DMS153 (cell line): Measurements from ENCODE around the gene TAF1C.
A peak's percentile ranks its signal among the peaks of the same experiment; 100 is the strongest.
"Not testable (repeated sequence)": the region's sequence is repeated elsewhere in the genome, so short reads cannot be mapped to it uniquely, and the experiment has no call there.

Experiments
- DNase-seq: peaks from one replicate; lab custom pipeline; 2025; lab: John Stamatoyannopoulos, UW

TAF1C gene

GRCh38 chr16:84212154-84212553, 25.3 kb upstream of the TAF1C start:
- no peak for DNase-seq

DNA sequence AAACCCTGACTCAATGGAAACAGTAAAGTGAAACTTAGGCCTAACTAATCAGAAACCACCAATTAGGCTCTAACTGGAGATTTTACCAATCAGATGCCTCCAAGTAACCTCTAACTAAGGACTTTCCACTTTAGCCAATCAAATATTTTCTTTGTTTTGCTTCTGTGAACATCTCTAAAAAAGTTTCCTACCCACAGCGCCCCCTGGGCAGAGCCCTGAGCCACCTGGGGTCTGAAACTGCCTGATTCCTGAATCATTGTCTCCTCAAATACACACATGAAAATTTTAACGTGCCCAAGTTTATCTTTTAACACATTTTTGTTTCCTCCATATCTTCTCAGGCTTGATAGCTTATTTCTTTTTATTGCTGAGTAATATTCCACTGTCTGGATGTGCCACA, 23.1 kb upstream of the TAF1C start:
- no peak for DNase-seq

GRCh38 chr16:84207879-84208278, 21.0 kb upstream of the TAF1C start:
- DNase-seq = no peak

DNA sequence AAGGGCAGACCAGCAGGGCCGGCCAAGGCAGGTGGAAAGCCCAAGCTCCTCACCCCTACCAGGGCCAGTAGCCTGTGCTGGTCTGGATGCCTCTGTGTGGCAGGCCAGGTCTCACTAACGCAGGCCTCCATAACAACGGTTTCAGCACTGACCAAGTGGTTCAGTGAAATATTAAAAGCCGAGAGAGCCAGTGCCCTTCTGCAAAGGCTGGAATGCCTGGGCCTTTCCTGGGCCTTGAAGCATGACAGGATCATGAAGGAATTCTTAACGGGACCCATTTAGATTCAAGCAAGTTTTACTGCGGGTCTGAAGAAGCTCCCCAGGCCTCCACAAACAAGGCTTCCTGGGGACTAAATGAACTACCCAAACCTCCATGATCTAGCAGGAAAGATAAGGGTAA, 20.4 kb upstream of the TAF1C start:
- no peak for DNase-seq

DNA sequence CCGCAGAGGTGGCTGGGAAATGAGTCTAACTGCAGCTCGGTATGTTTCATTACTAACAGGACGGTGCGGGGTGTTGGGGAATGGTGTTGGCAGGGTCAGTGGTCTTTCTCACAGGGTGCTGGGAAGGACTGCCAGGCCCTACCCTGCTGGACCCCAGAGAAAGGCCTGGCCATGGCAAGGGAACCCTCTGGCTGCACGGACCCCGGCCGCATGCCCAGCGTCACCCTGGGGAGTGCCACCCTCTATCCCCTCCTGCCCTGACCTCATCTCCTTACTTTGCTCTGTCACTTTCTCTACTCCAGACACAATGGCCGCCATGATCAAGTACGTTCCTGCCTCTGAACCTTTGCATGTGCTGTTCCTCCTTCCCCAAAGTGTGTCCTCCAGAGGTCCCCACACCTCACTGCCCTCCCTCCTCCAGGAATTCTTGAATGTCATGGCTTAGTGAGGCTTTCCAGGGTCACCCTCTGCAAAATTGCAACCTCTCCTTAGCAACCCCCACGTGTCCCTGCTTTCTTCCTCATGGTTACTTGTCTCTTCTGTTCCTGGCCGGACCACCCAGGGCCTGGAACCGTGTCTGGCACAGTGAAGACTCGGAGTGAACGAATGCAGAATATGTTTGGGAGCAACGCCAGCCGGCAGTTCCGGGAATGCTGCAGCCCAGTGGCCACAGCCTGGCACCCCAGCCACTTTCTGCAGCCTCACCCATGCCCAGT, 19.3 kb upstream of the TAF1C start:
- no peak for DNase-seq

GRCh38 chr16:84205123-84205522, 18.3 kb upstream of the TAF1C start:
- DNase-seq = not testable (repeated sequence)

DNA sequence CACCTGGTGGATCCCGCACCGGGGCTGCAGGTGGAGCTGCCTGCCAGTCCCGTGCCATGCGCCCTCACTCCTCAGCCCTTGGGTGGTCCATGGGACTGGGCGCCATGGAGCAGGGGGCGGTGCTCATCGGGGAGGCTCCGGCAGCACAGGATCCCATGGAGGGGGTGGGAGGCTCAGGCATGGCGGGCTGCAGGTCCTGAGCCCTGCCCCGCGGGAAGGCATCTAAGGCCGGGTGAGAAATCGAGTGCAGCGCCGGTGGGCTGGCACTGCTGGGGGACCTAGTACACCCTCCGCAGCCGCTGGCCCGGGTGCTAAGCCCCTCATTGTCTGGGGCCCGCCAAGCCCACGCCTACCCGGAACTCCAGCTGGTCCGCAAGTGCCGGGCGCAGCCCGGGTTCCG, 17.7 kb upstream of the TAF1C start:
- not testable (repeated sequence) for DNase-seq

- DNase-seq = no peak
Measured at GRCh38 chr16:84199861-84200260, 13.0 kb upstream of the TAF1C start.

DNA sequence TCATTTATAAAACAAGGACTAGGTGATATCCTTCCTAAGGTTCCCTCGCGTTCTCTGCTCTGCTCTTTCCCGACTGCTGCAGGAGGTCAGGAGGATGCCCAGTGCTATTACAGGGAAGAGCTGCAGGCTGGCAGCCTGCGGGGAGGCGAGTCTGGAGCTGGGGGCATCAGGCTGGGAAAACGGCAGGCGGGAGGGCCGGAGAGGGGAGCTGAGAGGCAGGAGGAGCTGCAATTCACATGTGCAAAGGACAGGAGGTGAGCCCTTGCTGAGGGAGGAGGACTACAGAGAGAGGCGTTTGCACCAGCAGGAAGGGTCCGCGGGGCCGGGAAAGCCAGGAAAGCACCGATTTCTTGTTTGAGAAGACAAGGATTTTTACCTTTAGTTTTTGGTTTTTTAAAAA, 12.2 kb upstream of the TAF1C start:
- DNase-seq = no peak

GRCh38 chr16:84198401-84198800, 11.5 kb upstream of the TAF1C start:
- DNase-seq = no peak

DNA sequence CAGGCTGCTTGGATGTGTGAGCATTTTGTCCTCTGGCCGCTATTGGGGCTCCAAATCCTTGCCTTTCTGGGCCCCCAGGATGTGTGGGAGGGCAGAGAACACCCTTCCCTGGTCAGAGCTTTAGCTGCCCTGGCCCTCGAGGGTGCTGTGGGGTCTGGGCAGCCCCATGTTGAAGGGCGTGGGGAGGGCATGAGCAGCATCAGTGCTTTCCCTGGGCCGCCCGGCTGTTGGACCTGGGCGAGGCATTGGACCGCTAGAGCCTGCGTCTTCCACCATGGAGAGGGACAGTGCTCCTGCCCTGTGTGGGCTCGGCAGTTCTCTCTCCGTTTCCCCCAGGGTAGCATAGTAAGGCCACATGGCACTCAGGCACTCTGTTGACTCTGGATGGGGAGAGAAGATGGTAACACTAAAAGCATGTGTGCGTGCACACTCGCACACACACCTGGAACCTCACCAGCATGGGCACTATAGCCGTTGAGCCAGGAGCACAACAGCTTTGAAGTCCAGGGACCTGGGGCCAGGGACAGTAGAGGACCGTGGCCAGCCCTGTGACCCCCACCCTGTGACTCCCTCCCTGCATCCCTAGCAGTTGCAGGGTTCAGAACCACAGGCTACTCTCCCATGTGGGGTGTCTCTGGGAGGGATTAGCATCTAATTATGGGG, 10.7 kb upstream of the TAF1C start:
- no peak for DNase-seq

DNA sequence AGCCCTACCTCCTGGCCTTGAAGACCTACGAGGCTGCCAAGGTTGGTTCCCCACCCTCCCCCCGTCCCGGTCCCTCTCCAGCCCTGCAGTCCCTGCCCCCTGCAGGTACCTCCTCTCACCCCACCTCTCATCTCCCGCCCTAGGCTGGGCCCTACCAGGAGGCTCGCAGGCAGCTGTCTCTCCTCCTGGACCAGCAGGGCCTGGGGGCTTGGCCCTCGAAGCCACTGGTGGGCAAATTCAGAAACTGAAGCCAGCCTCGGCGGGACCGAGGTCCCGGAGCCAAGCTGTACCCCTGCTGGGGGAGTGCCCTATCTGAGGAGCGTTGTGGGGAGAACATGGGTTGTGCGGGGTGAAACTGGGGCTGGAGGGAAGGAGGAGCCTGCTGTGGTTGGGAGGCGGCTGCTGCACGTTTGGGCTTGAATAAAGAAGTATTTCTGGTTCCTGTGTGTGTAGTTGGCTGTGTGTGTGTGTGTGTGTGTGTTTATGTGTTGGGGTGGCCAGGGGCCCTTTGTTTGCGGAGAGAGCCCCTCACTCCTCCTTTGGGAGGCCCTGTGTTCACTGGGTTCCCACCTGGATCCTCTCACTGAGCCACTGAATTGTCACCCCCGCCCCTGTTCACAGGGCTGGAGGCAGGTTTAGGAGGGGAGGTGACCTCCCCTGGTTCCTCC, 10.0 kb upstream of the TAF1C start:
- DNase-seq = no peak

- no peak for DNase-seq
Measured at GRCh38 chr16:84196101-84196500, 9.2 kb upstream of the TAF1C start.

DNA sequence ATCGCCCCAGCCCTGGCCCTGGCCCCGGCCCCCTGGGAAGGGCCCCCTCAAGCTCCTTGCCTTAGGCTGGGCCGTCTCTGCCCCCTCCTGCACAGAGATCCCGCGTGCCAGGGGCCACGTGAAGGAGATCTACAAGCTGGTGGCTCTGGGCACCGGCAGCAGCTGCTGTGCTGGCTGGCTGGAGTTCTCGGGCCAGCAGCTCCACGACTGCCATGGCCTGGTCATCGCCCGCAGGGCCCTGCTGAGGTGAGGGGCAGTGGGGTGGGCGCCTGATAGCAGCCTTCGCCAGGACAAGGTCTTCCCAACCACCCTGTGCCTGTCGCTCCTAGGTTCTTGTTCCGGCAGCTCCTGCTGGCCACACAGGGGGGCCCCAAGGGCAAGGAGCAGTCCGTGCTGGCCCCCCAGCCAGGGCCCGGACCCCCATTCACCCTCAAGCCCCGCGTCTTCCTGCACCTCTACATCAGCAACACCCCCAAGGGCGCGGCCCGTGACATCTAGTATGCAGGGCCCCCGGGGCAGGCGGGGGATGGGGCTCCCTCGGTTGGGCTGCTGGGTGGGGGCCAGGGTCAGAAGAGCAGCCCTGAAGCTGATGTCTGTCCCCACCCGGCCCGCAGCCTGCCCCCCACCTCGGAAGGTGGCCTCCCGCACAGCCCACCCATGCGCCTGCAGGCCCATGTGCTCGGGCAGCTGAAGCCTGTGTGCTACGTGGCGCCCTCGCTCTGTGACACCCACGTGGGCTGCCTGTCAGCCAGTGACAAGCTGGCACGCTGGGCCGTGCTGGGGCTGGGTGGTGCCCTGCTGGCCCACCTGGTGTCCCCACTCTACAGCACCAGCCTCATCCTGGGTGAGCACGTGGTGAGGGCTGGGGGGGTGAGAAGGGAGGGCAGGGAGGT, 8.6 kb upstream of the TAF1C start:
- DNase-seq = no peak

DNA sequence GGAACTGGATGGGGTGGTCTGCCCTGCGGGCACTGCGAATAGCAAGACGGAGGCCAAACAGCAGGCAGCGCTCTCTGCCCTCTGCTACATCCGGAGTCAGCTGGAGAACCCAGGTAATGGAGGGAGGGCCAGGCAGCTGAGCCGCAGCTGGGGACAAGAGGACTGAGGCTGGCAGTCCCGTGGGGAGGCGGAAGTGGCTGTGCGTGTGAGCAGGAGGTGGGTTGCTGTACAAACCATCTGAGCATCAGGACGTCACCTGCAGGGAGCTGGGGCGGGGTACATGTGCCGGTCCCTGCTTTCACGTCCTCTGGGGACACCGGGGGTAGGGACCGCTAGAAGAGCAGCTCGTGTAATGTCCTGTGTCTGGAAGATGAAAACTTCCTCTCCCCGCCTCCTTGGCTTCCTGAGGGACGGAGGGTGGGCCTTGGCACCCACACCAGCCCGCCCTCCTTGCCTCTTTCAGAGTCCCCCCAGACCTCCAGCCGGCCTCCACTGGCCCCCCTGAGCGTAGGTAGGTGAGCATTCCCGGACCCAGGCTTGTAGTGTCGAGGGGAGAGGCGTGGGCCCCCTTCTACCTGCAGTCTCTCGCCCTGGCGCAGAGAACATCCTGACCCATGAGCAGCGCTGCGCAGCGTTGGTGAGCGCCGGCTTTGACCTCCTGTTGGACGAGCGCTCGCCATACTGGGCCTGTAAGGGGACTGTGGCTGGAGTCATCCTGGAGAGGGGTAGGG, 7.8 kb upstream of the TAF1C start:
- DNase-seq = peak; percentile 87

- DNase-seq = no peak
Measured at GRCh38 chr16:84194018-84194417, 7.2 kb upstream of the TAF1C start.

DNA sequence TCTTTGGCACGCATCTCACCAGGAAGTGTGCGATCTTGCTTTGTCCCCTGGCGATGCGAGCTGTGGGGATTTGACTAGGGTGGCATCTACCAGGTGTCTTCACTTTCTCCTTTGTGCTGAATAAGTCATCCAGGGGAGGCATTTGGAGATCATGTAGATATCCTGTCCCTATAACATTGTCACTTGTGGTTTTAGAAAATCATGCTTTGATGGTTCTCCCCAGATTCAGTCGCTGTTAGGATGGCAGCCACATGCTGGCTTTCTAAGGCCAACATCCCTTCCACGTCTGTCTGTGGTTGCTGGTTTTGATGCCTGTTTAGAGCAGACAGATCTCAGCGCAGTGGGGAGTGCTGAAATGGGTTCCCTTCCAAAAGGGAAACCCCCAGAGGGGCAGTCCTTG, 6.6 kb upstream of the TAF1C start:
- no peak for DNase-seq

DNA sequence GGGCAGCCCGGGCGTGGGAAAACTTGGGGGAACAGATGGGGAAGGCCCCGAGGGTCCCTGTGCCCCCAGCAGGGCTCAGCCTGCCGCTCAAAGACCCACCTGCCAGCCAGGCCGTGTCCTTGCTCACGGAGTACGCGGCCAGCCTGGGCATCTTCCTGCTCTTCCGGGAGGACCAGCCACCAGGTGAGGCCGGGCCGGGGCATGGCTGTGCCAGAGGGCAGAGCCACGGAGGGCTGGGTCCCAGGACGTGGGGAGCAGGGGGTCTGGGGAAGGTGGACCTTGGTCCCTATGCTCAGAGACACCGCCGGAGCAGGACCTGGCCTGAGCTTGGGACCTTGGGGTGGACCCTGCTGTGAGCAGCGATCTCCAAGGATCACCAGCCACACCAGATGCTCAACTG, 4.6 kb upstream of the TAF1C start:
- DNase-seq = no peak

GRCh38 chr16:84190731-84191388, 4.0 kb upstream of the TAF1C start, which contains the start of gene ADAD2:
ADAD2 (plus strand) TSS chr16:84191157; CDS start chr16:84191231, 74 bp downstream.
- DNase-seq = no peak

DNA sequence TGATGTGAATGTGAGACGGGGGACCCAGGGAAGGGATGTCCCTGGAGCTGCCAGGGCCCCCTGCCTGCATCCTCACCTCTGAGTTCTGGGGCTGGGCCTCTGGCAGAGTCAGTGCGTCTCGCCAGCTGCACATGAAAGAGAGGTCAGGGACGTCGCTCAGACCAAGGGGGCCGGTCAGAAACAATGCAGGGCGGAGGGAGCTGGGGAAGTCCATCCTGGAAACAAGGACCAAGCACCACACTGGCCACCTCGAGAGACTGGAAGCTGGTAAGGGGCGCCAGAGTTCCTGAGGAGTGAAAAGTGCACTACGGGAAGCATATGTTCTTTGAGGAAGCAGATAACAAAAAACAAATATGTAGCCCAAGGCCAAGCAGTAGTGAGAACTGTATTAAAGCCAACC, 2.1 kb downstream of the TAF1C start:
- no peak for DNase-seq
